HG03159 (cell line): ENCODE results near the gene STAT3.
"Not testable (repeated sequence)": the region's sequence is repeated elsewhere in the genome, so short reads cannot be mapped to it uniquely, and the experiment has no call there.

Experiments
- ATAC-seq: cut with Tn5 transposase; IDR thresholded peaks from one replicate; pipeline ENCODE4 v1.9.1; 2021; ENCODE audit warnings: mild to moderate bottlenecking, moderate library complexity; ENCODE audit not compliant: unreplicated experiment

STAT3 gene

GRCh38 chr17:42317967-42318366, 70.3 kb downstream of the STAT3 start:
- not testable (repeated sequence) for ATAC-seq

DNA sequence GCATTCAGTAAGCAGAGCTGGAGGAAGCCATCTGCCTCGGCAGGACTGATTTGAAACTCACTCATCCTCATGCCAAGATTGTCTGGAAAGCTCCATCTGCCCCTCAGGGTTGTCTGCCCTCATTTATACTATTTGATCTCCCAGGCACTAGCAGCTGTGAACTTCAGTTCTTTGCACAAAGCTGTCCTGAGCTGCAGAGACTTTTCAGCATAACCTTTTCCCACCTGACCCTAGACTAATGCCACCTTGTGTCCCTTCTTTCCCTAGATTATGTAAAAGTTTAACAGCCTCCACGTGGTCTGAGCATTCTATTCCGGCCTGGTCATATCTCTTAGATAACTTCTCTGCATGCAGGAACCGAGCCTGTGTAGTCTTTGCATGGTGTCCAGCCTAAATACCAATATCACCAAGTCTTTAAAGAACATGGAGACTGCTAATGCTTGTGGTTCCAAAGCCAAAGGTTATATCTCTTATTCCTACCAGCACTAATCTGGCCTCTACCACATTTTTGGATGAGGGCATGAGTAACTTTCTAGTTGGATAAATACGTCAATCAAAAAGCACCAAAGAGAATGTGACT, 70.9 kb downstream of the STAT3 start:
- no peak for ATAC-seq

DNA sequence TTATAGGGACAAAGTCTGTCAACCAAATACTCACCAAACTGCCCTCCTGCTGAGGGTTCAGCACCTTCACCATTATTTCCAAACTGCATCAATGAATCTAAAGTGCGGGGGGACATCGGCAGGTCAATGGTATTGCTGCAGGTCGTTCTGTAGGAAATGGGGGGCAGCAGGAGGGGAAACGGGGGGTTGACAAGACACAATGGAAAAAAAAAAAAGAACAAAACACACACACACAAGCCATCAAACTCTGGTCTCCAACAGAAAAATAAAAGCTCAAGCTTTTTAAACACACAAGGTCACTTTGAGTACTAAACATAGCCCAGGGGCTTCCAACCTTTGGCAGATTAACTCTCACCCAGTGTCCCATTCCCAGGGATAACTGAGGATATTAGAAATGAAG, 71.5 kb downstream of the STAT3 start:
- ATAC-seq, result no peak

- no peak for ATAC-seq
Measured at GRCh38 chr17:42315402-42316156, 72.7 kb downstream of the STAT3 start.

DNA sequence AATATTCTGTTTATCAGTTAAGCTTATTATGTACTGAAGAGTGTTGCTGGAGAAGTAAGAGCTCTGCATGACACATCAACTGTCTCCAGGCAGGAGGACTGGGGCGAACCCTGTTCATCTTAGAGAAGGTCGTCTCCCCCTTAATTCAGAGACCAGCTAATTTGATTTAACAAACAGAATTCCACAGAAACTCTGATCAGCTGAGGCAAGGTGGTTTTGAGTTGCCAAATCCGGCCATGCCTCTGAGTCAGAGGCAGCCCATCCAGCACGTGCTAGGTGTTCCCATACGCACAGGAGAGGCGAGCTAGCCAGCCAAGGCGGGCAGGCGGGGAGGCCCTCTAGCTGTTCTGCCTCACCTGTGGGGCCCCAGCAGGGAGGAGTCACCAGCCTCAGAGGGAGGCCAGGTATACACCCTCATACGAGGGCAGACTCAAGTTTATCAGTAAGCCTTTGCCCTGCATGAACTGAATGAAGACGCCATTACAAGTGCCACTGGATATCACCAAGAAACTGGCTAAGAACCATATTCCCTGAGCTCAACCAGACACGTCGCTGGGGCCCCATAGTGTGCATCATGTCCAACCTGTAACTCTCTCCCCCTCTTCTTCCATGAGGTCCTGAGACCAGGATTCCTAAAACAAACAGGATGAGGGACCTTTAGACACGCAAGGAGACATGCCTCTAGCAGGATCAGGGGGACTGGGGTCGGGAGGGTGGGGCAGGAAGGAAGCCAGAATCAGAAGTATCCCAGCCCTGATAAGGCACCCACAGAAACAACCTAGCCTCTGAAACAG, 74.3 kb downstream of the STAT3 start:
- ATAC-seq, result no peak

GRCh38 chr17:42313389-42313772, 74.9 kb downstream of the STAT3 start:
- no peak for ATAC-seq

DNA sequence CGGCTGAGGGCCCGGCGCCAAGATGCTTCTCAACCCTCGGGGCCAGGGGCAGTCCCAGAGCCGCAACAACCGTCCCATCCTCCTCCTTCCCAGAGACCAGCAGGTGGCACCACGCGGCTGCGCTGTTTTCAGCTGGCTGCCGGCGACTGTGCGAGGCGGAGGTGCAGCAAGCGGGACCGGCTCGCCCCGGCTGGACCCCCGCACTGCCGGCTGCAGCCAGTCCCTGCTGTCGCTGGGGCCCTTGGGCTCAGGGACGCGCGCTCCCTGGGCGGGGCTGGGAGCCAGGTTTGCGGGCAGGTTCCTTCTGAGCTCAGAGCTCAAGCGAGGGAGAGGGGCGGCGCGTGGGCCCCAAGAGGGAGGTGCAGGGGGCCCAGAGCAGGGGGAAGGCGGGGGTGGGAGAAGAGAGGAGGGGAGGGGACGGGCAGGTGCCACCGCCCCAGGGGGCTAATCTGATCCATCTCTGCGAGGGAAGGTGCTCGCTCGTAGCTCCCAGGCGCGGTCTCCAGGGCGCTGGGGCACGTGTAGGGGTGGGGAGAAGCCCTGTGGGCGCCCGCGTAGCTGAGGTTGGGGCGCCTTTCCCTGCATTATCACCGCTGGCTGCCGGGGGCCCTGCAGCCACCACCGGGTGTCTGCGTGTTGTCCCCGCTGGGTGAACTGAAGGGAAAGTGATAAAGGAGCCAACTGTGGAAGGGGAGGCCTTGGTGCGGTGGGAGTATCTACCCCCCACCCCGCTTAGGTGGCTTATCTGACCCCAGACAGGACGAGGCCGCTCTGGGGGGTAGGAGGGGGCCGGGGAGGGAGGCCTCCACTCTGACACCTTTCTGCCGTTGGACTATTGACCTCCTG, 75.7 kb downstream of the STAT3 start:
- ATAC-seq, result no peak

DNA sequence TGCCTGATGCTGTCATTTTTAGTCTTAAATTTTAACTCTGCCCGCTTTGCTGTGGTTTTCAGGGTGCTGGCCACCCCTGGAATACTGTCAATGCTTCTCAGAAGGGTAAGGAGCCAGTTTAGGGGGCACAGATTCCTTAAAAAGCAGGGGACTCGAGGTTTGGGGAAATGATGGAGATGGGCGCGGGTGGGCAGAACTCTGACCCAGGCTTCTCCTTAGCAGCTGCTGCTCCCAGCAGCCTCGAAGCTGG, 76.3 kb downstream of the STAT3 start:
- no peak for ATAC-seq

DNA sequence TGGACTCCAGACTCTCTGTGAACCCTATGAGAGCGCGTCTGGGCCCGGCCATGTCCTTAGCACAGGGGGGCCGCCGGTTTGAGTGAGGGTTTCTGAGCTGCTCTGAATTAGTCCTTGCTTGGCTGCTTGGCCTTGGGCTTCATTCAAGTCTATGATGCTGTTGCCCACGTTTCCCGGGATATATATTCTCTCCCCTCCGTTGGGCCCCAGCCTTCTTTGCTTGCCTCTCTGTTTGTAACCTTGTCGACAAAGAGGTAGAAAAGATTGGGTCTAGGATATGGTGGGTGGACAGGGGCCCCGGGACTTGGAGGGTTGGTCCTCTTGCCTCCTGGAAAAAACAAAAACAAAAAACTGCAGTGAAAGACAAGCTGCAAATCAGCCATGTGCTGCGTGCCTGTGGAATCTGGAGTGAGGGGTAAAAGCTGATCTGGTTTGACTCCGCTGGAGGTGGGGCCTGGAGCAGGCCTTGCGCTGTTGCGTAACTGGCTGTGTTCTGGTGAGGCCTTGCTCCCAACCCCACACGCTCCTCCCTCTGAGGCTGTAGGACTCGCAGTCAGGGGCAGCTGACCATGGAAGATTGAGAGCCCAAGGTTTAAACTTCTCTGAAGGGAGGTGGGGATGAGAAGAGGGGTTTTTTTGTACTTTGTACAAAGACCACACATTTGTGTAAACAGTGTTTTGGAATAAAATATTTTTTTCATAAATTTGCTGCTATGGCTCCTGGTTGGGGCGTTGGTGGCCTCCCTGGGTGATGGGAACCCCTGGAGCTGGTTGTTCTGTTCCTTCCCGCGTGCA, 76.8 kb downstream of the STAT3 start:
- ATAC-seq, result no peak

- no peak for ATAC-seq
Measured at GRCh38 chr17:42310787-42311215, 77.4 kb downstream of the STAT3 start.

DNA sequence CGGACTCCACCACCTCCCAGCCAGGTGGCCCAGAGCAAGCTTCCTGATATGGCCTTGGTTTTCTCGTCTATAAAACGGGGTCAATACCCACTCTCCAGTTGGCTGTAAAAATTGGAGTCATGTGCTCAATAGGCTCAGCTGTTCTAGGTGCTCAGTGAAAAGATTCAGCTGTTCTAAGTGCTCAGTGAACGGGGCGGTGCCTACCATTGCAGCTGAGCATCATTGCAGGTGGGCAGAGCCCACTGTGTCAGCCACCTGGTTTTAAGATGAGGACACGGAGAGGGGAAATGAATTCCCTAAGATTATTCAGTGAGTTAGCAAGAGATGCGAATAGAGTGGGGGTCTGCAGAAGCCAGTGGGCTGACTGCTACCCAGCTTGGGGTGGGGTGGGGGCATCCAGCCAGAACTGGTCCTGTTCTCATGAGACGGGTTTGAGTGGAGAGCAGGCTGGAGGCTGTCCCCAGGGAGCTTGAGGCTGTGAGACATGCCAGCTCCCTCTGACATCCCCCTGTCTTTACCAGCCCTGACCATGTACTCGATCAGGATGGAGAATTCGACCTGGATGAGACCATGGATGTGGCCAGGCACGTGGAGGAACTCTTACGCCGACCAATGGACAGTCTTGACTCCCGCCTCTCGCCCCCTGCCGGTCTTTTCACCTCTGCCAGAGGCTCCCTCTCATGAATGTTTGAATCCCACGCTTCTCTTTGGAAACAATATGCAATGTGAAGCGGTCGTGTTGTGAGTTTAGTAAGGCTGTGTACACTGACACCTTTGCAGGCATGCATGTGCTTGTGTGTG, 78.1 kb downstream of the STAT3 start:
- no peak for ATAC-seq

GRCh38 chr17:42309142-42309541, 79.1 kb downstream of the STAT3 start:
- no peak for ATAC-seq

DNA sequence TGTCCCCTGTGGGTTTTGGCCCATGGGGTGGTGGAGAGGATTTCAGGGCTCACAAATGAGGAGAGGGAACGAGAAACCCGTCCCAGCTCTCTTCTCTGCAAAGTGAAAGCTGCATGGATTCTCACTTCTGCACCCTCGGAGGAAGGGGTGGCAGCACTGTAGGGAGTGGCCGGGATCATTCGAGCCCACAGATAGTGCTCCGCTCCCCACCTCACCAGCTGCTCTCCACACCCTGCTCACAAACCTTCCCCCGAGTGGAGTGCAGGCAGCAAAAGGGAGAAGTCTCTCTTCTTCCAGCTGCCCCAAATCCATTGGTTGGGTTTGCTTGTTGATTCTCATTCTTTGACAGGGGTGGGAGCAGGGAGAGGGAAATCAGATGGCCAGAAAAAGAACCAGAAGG, 79.8 kb downstream of the STAT3 start:
- ATAC-seq, result no peak

DNA sequence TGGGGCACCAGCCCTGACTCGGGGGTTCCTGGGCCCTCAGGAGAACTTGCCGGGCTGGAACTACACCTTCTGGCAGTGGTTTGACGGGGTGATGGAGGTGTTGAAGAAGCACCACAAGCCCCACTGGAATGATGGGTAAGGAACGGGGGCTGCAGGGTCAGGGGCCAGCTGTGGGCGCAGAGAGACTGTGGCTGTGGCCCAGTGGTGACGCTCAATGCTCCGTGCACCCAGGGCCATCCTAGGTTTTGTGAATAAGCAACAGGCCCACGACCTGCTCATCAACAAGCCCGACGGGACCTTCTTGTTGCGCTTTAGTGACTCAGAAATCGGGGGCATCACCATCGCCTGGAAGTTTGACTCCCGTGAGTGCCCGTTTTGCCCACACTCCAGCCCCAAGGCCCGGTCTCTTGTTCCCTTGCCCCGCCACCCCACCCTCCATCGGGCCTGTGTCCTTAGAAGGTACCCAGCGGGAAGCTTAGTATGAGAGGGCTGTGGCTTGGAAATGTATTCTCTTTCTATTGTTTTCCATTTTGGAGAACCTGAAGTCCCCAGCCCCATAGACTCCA, 80.8 kb downstream of the STAT3 start:
- ATAC-seq, result no peak

GRCh38 chr17:42306385-42306667, 81.9 kb downstream of the STAT3 start:
- ATAC-seq, result no peak

- no peak for ATAC-seq
Measured at GRCh38 chr17:42305543-42306384, 82.5 kb downstream of the STAT3 start.

GRCh38 chr17:42305031-42305330, 83.3 kb downstream of the STAT3 start:
- not testable (repeated sequence) for ATAC-seq

- no peak for ATAC-seq
Measured at GRCh38 chr17:42304187-42305030, 83.8 kb downstream of the STAT3 start.
